Ovary (tissue), 3 donors: ENCODE measurements around the gene TXNRD2.

Experiments used
- CTCF ChIP-seq, 3 donors: fragments of 450-650 bp in 2 of 3; fragments of 200-600 bp in 1 of 3; IDR thresholded peaks; one replicate each; pipeline versions ENCODE4 v1.5.1 to v1.8.0; 2016 to 2022; ENCODE audit warnings: antibody characterized with exemption in 3 of 3, mild to moderate bottlenecking in 1 of 3
- POLR2A ChIP-seq: fragments of 450-650 bp; IDR thresholded peaks from one replicate; pipeline ENCODE4 v1.6.1; 2017; ENCODE audit warnings: antibody characterized with exemption, mild to moderate bottlenecking, moderate library complexity
- donor health status: DM: no; HTN: no; CAD: no.

DNA sequence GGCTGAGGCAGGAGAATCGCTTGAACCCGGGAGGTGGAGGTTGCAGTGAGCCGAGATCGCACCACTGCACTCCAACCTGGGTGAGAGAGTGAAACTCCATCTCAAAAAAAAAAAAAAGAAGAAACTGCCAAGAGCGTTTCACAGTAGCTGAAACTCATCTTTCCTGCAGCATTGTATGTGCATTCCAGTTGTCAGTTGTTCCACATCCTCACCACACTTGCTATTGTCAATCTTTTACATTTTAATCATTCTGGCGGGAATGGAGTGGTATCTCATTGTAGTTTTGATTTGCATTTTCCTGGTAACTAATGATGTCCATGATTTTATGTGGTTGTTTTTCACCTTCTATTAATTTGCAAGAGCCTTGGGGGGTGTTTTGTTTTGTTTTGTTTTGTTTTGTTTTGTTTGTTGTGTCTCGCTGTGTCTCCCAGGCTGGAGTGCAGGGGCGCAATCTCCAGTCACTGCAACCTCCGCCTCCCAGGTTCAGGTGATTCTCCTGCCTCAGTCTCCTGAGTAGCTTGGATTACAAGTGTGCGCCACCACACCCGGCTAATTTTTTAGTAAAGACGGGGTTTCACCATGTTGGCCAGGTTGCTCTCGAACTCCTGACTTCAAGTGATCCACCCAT, 78.9 kb downstream of the TXNRD2 start:
- no peak for TF ChIP-seq CTCF (IDR thresholded peaks at IDR 0.05)
- TF ChIP-seq POLR2A: no peak
